ENCODE measurements around the gene BCL2. TPM values are rescaled to one million over a fixed set of nuclear protein-coding genes. Genes with fewer than 3 reads are reported as not detected.
"Not testable (repeated sequence)": the region's sequence is repeated elsewhere in the genome, so short reads cannot be mapped to it uniquely, and the experiment has no call there.

BCL2 gene
- total RNA-seq, 1 donor from 2014 or later, result 47.3 TPM

GRCh38 chr18:63232826-63233225 lies 86.7 kb downstream of the BCL2 start:
- no peak for DNase-seq

- no peak for DNase-seq
Observed at GRCh38 chr18:63229971-63230370, 89.6 kb downstream of the BCL2 start.

GRCh38 chr18:63225434-63225833 lies 94.1 kb downstream of the BCL2 start:
- DNase-seq, result no peak

- no peak for DNase-seq
Observed at GRCh38 chr18:63224630-63225029, 94.9 kb downstream of the BCL2 start.

- DNase-seq, result no peak
Observed at GRCh38 chr18:63223837-63224236, 95.7 kb downstream of the BCL2 start.

- DNase-seq, result no peak
Observed at GRCh38 chr18:63220903-63221302, 98.7 kb downstream of the BCL2 start.

- DNase-seq, result no peak
Observed at GRCh38 chr18:63218472-63218871, 101.1 kb downstream of the BCL2 start.

GRCh38 chr18:63216516-63217311 lies 102.9 kb downstream of the BCL2 start:
- DNase-seq, result no peak

- DNase-seq, result no peak
Observed at GRCh38 chr18:63213936-63214671, 105.5 kb downstream of the BCL2 start.

- DNase-seq, result no peak
Observed at GRCh38 chr18:63213331-63213900, 106.2 kb downstream of the BCL2 start.

GRCh38 chr18:63210521-63210920 lies 109.0 kb downstream of the BCL2 start:
- DNase-seq, result no peak

GRCh38 chr18:63208676-63209075 lies 110.9 kb downstream of the BCL2 start:
- no peak for DNase-seq

- no peak for DNase-seq
Observed at GRCh38 chr18:63207835-63208234, 111.7 kb downstream of the BCL2 start.

GRCh38 chr18:63207143-63207790 lies 112.3 kb downstream of the BCL2 start:
- peak; percentile 48 for DNase-seq

GRCh38 chr18:63206433-63207142 lies 113.0 kb downstream of the BCL2 start:
- peak; percentile 74 for DNase-seq

- DNase-seq, result no peak
Observed at GRCh38 chr18:63205791-63206252, 113.7 kb downstream of the BCL2 start.

GRCh38 chr18:63203497-63203896 lies 116.1 kb downstream of the BCL2 start:
- no peak for DNase-seq

GRCh38 chr18:63202828-63203227 lies 116.7 kb downstream of the BCL2 start:
- DNase-seq, result no peak

GRCh38 chr18:63201456-63201855 lies 118.1 kb downstream of the BCL2 start:
- not testable (repeated sequence) for DNase-seq

- no peak for DNase-seq
Observed at GRCh38 chr18:63199743-63200241, 119.8 kb downstream of the BCL2 start.

- no peak for DNase-seq
Observed at GRCh38 chr18:63198868-63199742, 120.5 kb downstream of the BCL2 start.
